Endothelial cell of umbilical vein (primary cell): ENCODE data around the gene CDC37. TPM values are rescaled to one million over a fixed set of nuclear protein-coding genes. Genes with fewer than 3 reads are reported as not detected.
"Not testable (repeated sequence)": the region's sequence is repeated elsewhere in the genome, so short reads cannot be mapped to it uniquely, and the experiment has no call there.

Source experiments
- BruUV-seq: library from RNA; stranded (reverse); fragments of 400-500 nt; replicated peaks from 2 replicates; lab custom pipeline; 2021; lab: Mats Ljungman, UMichigan
- CTCF ChIA-PET: fragments of 300-600, 350-600 bp; sonication (Branson Sonifier 250); formaldehyde crosslinking; loops from one replicate; lab custom pipeline; 2021; ENCODE audit warnings: antibody characterized with exemption, inconsistent platforms; lab: Charles Lee
- POLR2A ChIA-PET: fragments of 300-600, 350-600 bp; sonication (Branson Sonifier 250); formaldehyde crosslinking; loops from one replicate; lab custom pipeline; 2021; ENCODE audit warnings: antibody characterized with exemption, inconsistent platforms; lab: Charles Lee
- DNase-seq: peaks from one replicate; pipeline ENCODE4 v3.0.0-alpha.2; 2011; ENCODE audit warnings: low read depth, low spot score
- FAIRE-seq: peaks from 2 replicates; lab custom pipeline; 2011; peaks lifted over from hg19 to GRCh38; lab: Jason Lieb, UNC
- H2AFZ ChIP-seq: 2 replicates; pipeline ENCODE4 v1.6.0; 2012; ENCODE audit warnings: low read depth, low read length, control low read depth, inconsistent platforms
- H3K27ac ChIP-seq: 2 replicates; pipeline ENCODE4 v1.5.1; 2011; ENCODE audit warnings: low read depth, mild to moderate bottlenecking, control low read depth, low read length, moderate library complexity; ENCODE audit not compliant: insufficient read depth
- H3K27me3 ChIP-seq, 2 experiments: 2 replicates each; pipeline versions ENCODE4 v1.6.0 to v1.6.1; 2011; ENCODE audit warnings: low read length in 2 of 2, mixed read lengths in 1 of 2; ENCODE audit not compliant: control insufficient read depth in 2 of 2, insufficient read depth in 2 of 2
- H3K36me3 ChIP-seq, 2 experiments: 2 replicates in 1 of 2; 3 replicates in 1 of 2; pipeline ENCODE4 v1.5.1; 2011; ENCODE audit warnings: low read length in 2 of 2, mild to moderate bottlenecking in 1 of 2, moderate library complexity in 1 of 2; ENCODE audit not compliant: control insufficient read depth in 2 of 2, insufficient read depth in 2 of 2; ENCODE audit errors: extremely low read depth in 1 of 2
- H3K4me1 ChIP-seq: 3 replicates; pipeline ENCODE4 v1.5.1; 2011; ENCODE audit warnings: mild to moderate bottlenecking, low read length; ENCODE audit not compliant: control insufficient read depth, insufficient read depth; ENCODE audit errors: extremely low read depth
- H3K4me2 ChIP-seq: 2 replicates; pipeline ENCODE4 v1.6.1; 2011; ENCODE audit warnings: low read length, control low read depth, mixed read lengths; ENCODE audit not compliant: insufficient read depth
- H3K4me3 ChIP-seq, 3 experiments: fragments of 200-600 bp in 1 of 3; sonication (generic), shearing (Covaris generic) in 1 of 3; replicated peaks in 1 of 3; 2 replicates each; pipeline ENCODE4 v1.5.1; 2011 to 2016; ENCODE audit warnings: control low read depth in 3 of 3, low read length in 3 of 3, mild to moderate bottlenecking in 2 of 3, inconsistent platforms in 1 of 3, low read depth in 1 of 3, moderate library complexity in 1 of 3; ENCODE audit not compliant: insufficient read depth in 1 of 3
- H3K79me2 ChIP-seq: 2 replicates; pipeline ENCODE4 v1.6.0; 2012; ENCODE audit warnings: low read length, inconsistent platforms; ENCODE audit not compliant: control insufficient read depth, insufficient read depth
- H3K9ac ChIP-seq: replicated peaks from 2 replicates; pipeline ENCODE3; 2011; ENCODE audit warnings: low read length, control low read depth; ENCODE audit not compliant: insufficient read depth; ENCODE audit errors: extremely low read depth
- H3K9me1 ChIP-seq: replicated peaks from 3 replicates; pipeline ENCODE4 v1.6.0; 2011; ENCODE audit warnings: mild to moderate bottlenecking, low read length; ENCODE audit not compliant: control insufficient read depth, insufficient read depth; ENCODE audit errors: extremely low read depth
- H3K9me3 ChIP-seq: replicated peaks from 2 replicates; pipeline ENCODE4 v1.5.1; 2012; ENCODE audit warnings: low read length, inconsistent platforms; ENCODE audit not compliant: control insufficient read depth, insufficient read depth
- H4K20me1 ChIP-seq: replicated peaks from 2 replicates; pipeline ENCODE3; 2011; ENCODE audit warnings: mild to moderate bottlenecking, low read length; ENCODE audit not compliant: control insufficient read depth, insufficient read depth; ENCODE audit errors: extremely low read depth
- FOS ChIP-seq: IDR thresholded peaks from 2 replicates; pipeline ENCODE4 v1.6.1; 2011; ENCODE audit warnings: mild to moderate bottlenecking, low read length, moderate library complexity, borderline replicate concordance; ENCODE audit not compliant: insufficient read depth
- MYC ChIP-seq: IDR thresholded peaks from one replicate; pipeline ENCODE4 v1.6.1; 2011; ENCODE audit warnings: mild to moderate bottlenecking, low read depth, low read length
- POLR2AphosphoS5 ChIP-seq: IDR thresholded peaks from 2 replicates; pipeline ENCODE4 v1.6.1; 2012; ENCODE audit warnings: low read depth, mild to moderate bottlenecking, control low read depth, low read length, moderate library complexity; ENCODE audit not compliant: insufficient read depth
- dilution Hi-C: fragments of 300-500 bp; cut with MboI; formaldehyde crosslinking; loops from one replicate; pipeline ENCODE4 v1.15.0; 2019; ENCODE audit warnings: low sequenced_read_pairs; ENCODE audit not compliant: extremely low pct_ligation_motif_present
- intact Hi-C: fragments of 100-400 bp; cut with micrococcal nuclease; formaldehyde crosslinking; loops from one replicate; pipeline ENCODE4 v1.10.0; 2022
- polyA plus RNA-seq, 4 experiments: library from polyadenylated mRNA; depleted of rRNA in 3 of 4; stranded (reverse) in 3 of 4; unstranded in 1 of 4; fragments of >200 nt; gene quantifications; 2 replicates each; pipeline versions ENCODE4 v1.2.1 to v1.2.3, GENCODE V29; 2011 to 2012; ENCODE audit warnings: missing spikeins in 1 of 4
- total RNA-seq: library from RNA; stranded (reverse); gene quantifications from 2 replicates; pipeline ENCODE4 v1.2.3, GENCODE V29; 2021

CDC37 gene
- total and polyA plus RNA-seq, 2 donors (not counting 3 experiments of a cell fraction or from before 2014, with no cell fraction given) = 300 to 372 TPM

- ChIA-PET CTCF (interaction anchor here (1.4 to 5.1 kb wide), 4 partner anchors 8 to 140 kb away, joined by 3 to 35 read pairs (median 20); no protein-coding TSS in a partner anchor), POLR2A (interaction anchor here (0.6 kb wide), 1 partner anchor 436 kb away, joined by 3 read pairs; the partner anchor contains the start of gene TMED1)
- H3K9ac ChIP-seq = no peak overlapping the region
- no peaks in the 10 kb centered on the region for H3K9me1 ChIP-seq
- H3K27ac ChIP-seq = no peak overlapping the region
- BruUV-seq = no TSS peak
- H4K20me1 ChIP-seq = no peaks in the 10 kb centered on the region
- no peak overlapping the region for H2AFZ ChIP-seq
- FAIRE-seq (no peak), DNase-seq (no peak)
- no peaks in the 10 kb centered on the region for H3K9me3 ChIP-seq
- peaks cover 0 to under 1% of the 10 kb centered on the region in 2 experiments for H3K27me3 ChIP-seq
- intact Hi-C loops (loop anchor here (5.0 kb wide), 2 partner anchors 37 to 297 kb away; no protein-coding TSS in a partner anchor), dilution Hi-C loops (no loop called here)
- peaks cover 66% of the 10 kb centered on the region for H3K79me2 ChIP-seq
- peaks cover 15% of the 10 kb centered on the region for H3K4me1 ChIP-seq
- H3K4me3 ChIP-seq = no peak overlapping the region
- no peak for TF ChIP-seq MYC
- TF ChIP-seq POLR2AphosphoS5 = no peak
- no peak for TF ChIP-seq FOS
- peaks cover 10 to 20% of the 10 kb centered on the region in 2 experiments for H3K36me3 ChIP-seq
- no peak overlapping the region for H3K4me2 ChIP-seq
These were observed 3.5 kb downstream of the CDC37 start for GRCh38 chr19:10399878-10400277.

- H3K27ac ChIP-seq, H3K9ac ChIP-seq, H3K4me2 ChIP-seq, FAIRE-seq, intact Hi-C loops, H3K9me3 ChIP-seq, H3K27me3 ChIP-seq, H3K9me1 ChIP-seq, BruUV-seq, DNase-seq, H2AFZ ChIP-seq, dilution Hi-C loops, H4K20me1 ChIP-seq, H3K4me3 ChIP-seq: not testable (repeated sequence)
- ChIA-PET POLR2A (interaction anchor here (0.6 kb wide), 1 partner anchor 437 kb away, joined by 3 read pairs; the partner anchor contains the start of gene TMED1), CTCF (interaction anchor here (0.7 to 5.1 kb wide), 6 partner anchors 7 to 140 kb away, joined by 3 to 35 read pairs (median 5); no protein-coding TSS in a partner anchor)
- Histone ChIP-seq H3K36me3 (peaks cover 13 to 23% of the 10 kb centered on the region in 2 experiments), H3K4me1 (peaks cover 13% of the 10 kb centered on the region), H3K79me2 (peaks cover 66% of the 10 kb centered on the region)
These were observed 4.0 kb downstream of the CDC37 start for GRCh38 chr19:10399340-10399739.
